Measurements from ENCODE around the gene ALG2. TPM values are rescaled to one million over a fixed set of nuclear protein-coding genes. Genes with fewer than 3 reads are reported as not detected.

ALG2 gene
- total and polyA plus RNA-seq, 2 of the 13 experiments (the other 11 are each of a cell fraction or from before 2014, with no cell fraction given) = 46.2 to 49.0 TPM

DNA sequence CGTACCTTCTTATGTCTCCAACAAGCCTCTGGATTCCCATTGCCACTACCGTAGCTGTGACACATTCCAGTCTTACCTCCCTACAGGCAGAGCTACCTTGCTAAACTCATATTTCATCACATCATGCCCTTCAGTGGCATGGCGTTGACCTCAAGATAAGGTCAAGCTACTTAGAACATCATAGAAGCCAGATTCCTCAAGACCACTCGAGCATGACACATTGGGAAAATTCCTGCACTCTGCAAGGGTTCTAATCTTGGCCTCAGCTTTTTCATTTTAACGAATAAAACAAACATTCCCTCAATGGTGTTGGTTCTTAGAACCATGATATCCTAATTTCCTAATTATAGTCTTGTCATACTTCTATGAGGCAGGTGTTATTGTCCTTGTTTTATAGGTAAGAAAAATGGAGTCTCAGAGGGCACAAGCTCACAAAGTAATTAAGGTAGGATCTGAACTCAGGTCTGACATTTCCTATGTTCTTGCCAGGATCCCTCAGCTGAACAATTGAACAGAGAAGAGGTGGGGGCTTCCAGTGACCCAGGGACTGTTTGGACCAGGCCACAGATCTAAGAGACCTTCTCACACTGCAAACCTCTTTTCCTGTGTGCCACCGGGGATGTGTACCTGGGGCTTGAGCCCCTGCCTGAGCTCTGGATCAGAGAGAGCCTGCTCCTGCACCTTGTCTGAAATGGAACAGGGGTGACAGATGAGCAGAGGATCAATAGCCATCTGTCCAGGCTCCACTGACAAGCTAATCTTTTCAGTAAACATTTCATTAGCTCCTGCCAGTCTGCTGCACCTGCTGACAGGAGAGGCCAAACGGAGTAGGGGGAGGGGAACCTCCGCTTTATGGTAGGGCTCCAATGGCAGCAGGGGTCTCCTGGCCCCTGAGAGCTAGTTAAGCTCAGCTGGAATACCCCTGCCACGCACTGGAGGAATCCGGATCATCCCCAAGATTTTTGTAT lies 49.3 kb downstream of the ALG2 start (continued):
- TF ChIP-seq, protein P1, sequence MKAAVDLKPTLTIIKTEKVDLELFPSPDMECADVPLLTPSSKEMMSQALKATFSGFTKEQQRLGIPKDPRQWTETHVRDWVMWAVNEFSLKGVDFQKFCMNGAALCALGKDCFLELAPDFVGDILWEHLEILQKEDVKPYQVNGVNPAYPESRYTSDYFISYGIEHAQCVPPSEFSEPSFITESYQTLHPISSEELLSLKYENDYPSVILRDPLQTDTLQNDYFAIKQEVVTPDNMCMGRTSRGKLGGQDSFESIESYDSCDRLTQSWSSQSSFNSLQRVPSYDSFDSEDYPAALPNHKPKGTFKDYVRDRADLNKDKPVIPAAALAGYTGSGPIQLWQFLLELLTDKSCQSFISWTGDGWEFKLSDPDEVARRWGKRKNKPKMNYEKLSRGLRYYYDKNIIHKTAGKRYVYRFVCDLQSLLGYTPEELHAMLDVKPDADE (CRISPR knock-in tag; IDR thresholded peaks at IDR 0.05) = no peak
- no peak for TF ChIP-seq ZNF468 (CRISPR knock-in tag; IDR thresholded peaks at IDR 0.05)
- TF ChIP-seq, protein P2, sequence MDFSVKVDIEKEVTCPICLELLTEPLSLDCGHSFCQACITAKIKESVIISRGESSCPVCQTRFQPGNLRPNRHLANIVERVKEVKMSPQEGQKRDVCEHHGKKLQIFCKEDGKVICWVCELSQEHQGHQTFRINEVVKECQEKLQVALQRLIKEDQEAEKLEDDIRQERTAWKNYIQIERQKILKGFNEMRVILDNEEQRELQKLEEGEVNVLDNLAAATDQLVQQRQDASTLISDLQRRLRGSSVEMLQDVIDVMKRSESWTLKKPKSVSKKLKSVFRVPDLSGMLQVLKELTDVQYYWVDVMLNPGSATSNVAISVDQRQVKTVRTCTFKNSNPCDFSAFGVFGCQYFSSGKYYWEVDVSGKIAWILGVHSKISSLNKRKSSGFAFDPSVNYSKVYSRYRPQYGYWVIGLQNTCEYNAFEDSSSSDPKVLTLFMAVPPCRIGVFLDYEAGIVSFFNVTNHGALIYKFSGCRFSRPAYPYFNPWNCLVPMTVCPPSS (IDR thresholded peaks at IDR 0.05) = no peak
- 0 out of 2 replicates have a peak, but pooled peaks have one; percentile 26 for TF ChIP-seq ARNT2 (CRISPR knock-in tag; IDR thresholded peaks at IDR 0.05; ENCODE audit: low read depth)
- 0 out of 2 replicates have a peak, but pooled peaks have one; percentile 27 for TF ChIP-seq ZNF746 (CRISPR knock-in tag; IDR thresholded peaks at IDR 0.05)
- peak; percentile 41; the same call in 1 of the 2 replicates for TF ChIP-seq SP5 (CRISPR knock-in tag; IDR thresholded peaks at IDR 0.05; ENCODE audit: borderline replicate concordance, low read depth)
- no peak for TF ChIP-seq JUND (CRISPR knock-in tag; IDR thresholded peaks at IDR 0.05)
- no peak for TF ChIP-seq RFXANK (CRISPR knock-in tag; IDR thresholded peaks at IDR 0.05)
- no peak for TF ChIP-seq ZFP37 (CRISPR knock-in tag; IDR thresholded peaks at IDR 0.05; ENCODE audit: borderline replicate concordance)
- TF ChIP-seq ZC3H13 (CRISPR knock-in tag; IDR thresholded peaks at IDR 0.05) = no peak
- TF ChIP-seq ZNF772 (CRISPR knock-in tag; IDR thresholded peaks at IDR 0.05) = no peak
- TF ChIP-seq ZFY (CRISPR knock-in tag; IDR thresholded peaks at IDR 0.05) = no peak
- TF ChIP-seq, protein P3, sequence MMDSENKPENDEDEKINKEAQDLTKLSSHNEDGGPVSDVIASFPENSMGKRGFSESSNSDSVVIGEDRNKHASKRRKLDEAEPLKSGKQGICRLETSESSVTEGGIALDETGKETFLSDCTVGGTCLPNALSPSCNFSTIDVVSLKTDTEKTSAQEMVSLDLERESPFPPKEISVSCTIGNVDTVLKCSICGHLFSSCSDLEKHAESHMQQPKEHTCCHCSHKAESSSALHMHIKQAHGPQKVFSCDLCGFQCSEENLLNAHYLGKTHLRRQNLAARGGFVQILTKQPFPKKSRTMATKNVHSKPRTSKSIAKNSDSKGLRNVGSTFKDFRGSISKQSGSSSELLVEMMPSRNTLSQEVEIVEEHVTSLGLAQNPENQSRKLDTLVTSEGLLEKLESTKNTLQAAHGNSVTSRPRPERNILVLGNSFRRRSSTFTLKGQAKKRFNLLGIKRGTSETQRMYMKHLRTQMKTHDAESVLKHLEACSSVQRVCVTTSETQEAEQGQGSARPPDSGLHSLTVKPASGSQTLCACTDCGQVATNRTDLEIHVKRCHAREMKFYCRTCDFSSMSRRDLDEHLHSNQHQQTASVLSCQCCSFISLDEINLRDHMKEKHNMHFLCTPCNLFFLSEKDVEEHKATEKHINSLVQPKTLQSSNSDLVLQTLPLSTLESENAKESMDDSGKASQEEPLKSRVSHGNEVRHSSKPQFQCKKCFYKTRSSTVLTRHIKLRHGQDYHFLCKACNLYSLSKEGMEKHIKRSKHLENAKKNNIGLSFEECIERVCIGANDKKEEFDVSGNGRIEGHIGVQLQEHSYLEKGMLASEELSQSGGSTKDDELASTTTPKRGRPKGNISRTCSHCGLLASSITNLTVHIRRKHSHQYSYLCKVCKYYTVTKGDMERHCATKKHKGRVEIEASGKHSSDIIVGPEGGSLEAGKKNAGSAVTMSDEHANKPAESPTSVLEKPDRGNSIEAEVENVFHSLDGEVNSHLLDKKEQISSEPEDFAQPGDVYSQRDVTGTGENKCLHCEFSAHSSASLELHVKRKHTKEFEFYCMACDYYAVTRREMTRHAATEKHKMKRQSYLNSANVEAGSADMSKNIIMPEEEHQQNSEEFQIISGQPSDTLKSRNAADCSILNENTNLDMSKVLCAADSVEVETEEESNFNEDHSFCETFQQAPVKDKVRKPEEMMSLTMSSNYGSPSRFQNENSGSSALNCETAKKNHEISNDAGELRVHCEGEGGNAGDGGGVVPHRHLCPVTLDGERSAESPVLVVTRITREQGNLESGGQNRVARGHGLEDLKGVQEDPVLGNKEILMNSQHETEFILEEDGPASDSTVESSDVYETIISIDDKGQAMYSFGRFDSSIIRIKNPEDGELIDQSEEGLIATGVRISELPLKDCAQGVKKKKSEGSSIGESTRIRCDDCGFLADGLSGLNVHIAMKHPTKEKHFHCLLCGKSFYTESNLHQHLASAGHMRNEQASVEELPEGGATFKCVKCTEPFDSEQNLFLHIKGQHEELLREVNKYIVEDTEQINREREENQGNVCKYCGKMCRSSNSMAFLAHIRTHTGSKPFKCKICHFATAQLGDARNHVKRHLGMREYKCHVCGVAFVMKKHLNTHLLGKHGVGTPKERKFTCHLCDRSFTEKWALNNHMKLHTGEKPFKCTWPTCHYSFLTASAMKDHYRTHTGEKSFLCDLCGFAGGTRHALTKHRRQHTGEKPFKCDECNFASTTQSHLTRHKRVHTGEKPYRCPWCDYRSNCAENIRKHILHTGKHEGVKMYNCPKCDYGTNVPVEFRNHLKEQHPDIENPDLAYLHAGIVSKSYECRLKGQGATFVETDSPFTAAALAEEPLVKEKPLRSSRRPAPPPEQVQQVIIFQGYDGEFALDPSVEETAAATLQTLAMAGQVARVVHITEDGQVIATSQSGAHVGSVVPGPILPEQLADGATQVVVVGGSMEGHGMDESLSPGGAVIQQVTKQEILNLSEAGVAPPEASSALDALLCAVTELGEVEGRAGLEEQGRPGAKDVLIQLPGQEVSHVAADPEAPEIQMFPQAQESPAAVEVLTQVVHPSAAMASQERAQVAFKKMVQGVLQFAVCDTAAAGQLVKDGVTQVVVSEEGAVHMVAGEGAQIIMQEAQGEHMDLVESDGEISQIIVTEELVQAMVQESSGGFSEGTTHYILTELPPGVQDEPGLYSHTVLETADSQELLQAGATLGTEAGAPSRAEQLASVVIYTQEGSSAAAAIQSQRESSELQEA (CRISPR knock-in tag; IDR thresholded peaks at IDR 0.05; ENCODE audit: not compliant biosample characterization) = no peak
- peak; percentile 99 for TF ChIP-seq MEIS2 (CRISPR knock-in tag; IDR thresholded peaks at IDR 0.05)
- no peak for TF ChIP-seq ZNF446 (CRISPR knock-in tag; IDR thresholded peaks at IDR 0.05)
- no peak for TF ChIP-seq ZNF138 (CRISPR knock-in tag; IDR thresholded peaks at IDR 0.05; ENCODE audit: low read depth)
- peak; percentile 24; the same call in 1 of the 2 replicates for TF ChIP-seq CBFB (CRISPR knock-in tag; IDR thresholded peaks at IDR 0.05)

Measured in HepG2 (cell line).